ENCODE results near the gene GNAI3. TPM values are rescaled to one million over a fixed set of nuclear protein-coding genes. Genes with fewer than 3 reads are reported as not detected.

GNAI3 gene
- polyA plus RNA-seq, 1 donor from 2014 or later = 10.6 TPM

DNA sequence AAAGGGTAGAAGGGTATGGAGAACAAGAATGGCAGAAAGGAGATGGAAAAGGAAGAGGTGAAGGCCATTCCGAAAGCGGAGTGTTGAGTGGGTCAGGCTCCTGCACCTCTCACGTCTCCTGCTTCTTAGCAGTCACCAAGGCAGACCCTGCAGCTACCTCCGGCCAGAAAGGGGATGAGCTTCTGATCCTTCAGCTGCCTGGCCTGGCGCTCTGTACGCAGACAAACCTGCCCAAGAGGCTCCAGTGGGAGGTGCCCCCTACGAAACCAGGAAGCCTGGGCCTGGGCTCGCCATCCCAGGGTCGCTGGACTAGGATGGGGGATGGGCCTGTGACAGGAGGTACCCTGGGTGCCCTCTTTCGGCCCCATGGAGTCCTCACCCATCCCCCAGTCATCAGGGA lies 5.8 kb upstream of the GNAI3 start:
- no peaks in the 10 kb centered on the region for H3F3A ChIP-seq (ENCODE audit: insufficient read depth, low read length, poor library complexity, severe bottlenecking)
- no peak overlapping the region for H3K9ac ChIP-seq (ENCODE audit: low read length)
- no peaks in the 10 kb centered on the region for H3K36me3 ChIP-seq (ENCODE audit: insufficient read depth, low read length)
- H4K20me1 ChIP-seq (ENCODE audit: insufficient read depth) = no peaks in the 10 kb centered on the region
- H3K9me2 ChIP-seq (ENCODE audit: insufficient read depth, low read length) = no peaks in the 10 kb centered on the region
- no peak overlapping the region for H3K27ac ChIP-seq (ENCODE audit: low read length)
- TF ChIP-seq EP300 (conservative IDR thresholded peaks at IDR 0.05; ENCODE audit: poor library complexity, severe bottlenecking) (no peak), POLR2AphosphoS5 (IDR thresholded peaks at IDR 0.05) (no peak)
- TF ChIP-seq, protein P1, sequence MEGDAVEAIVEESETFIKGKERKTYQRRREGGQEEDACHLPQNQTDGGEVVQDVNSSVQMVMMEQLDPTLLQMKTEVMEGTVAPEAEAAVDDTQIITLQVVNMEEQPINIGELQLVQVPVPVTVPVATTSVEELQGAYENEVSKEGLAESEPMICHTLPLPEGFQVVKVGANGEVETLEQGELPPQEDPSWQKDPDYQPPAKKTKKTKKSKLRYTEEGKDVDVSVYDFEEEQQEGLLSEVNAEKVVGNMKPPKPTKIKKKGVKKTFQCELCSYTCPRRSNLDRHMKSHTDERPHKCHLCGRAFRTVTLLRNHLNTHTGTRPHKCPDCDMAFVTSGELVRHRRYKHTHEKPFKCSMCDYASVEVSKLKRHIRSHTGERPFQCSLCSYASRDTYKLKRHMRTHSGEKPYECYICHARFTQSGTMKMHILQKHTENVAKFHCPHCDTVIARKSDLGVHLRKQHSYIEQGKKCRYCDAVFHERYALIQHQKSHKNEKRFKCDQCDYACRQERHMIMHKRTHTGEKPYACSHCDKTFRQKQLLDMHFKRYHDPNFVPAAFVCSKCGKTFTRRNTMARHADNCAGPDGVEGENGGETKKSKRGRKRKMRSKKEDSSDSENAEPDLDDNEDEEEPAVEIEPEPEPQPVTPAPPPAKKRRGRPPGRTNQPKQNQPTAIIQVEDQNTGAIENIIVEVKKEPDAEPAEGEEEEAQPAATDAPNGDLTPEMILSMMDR (IDR thresholded peaks at IDR 0.05; ENCODE audit: poor library complexity, severe bottlenecking) = no peak
- TF ChIP-seq, protein P2, sequence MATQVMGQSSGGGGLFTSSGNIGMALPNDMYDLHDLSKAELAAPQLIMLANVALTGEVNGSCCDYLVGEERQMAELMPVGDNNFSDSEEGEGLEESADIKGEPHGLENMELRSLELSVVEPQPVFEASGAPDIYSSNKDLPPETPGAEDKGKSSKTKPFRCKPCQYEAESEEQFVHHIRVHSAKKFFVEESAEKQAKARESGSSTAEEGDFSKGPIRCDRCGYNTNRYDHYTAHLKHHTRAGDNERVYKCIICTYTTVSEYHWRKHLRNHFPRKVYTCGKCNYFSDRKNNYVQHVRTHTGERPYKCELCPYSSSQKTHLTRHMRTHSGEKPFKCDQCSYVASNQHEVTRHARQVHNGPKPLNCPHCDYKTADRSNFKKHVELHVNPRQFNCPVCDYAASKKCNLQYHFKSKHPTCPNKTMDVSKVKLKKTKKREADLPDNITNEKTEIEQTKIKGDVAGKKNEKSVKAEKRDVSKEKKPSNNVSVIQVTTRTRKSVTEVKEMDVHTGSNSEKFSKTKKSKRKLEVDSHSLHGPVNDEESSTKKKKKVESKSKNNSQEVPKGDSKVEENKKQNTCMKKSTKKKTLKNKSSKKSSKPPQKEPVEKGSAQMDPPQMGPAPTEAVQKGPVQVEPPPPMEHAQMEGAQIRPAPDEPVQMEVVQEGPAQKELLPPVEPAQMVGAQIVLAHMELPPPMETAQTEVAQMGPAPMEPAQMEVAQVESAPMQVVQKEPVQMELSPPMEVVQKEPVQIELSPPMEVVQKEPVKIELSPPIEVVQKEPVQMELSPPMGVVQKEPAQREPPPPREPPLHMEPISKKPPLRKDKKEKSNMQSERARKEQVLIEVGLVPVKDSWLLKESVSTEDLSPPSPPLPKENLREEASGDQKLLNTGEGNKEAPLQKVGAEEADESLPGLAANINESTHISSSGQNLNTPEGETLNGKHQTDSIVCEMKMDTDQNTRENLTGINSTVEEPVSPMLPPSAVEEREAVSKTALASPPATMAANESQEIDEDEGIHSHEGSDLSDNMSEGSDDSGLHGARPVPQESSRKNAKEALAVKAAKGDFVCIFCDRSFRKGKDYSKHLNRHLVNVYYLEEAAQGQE (IDR thresholded peaks at IDR 0.05; ENCODE audit: borderline replicate concordance) = no peak
- no peaks in the 10 kb centered on the region for H3K9me3 ChIP-seq (ENCODE audit: low read length)
- no peak overlapping the region for H2AFZ ChIP-seq (ENCODE audit: low read depth, low read length)
- H3K79me2 ChIP-seq (replicated peaks; ENCODE audit: insufficient read depth, low read length) = peaks cover 6% of the 10 kb centered on the region
- no peak overlapping the region for H3K4me2 ChIP-seq (ENCODE audit: low read length)
- no peak overlapping the region for H3K4me3 ChIP-seq (ENCODE audit: low read length)
- no peaks in the 10 kb centered on the region for H3K27me3 ChIP-seq (ENCODE audit: insufficient read depth, low read depth, low read length)

DNA sequence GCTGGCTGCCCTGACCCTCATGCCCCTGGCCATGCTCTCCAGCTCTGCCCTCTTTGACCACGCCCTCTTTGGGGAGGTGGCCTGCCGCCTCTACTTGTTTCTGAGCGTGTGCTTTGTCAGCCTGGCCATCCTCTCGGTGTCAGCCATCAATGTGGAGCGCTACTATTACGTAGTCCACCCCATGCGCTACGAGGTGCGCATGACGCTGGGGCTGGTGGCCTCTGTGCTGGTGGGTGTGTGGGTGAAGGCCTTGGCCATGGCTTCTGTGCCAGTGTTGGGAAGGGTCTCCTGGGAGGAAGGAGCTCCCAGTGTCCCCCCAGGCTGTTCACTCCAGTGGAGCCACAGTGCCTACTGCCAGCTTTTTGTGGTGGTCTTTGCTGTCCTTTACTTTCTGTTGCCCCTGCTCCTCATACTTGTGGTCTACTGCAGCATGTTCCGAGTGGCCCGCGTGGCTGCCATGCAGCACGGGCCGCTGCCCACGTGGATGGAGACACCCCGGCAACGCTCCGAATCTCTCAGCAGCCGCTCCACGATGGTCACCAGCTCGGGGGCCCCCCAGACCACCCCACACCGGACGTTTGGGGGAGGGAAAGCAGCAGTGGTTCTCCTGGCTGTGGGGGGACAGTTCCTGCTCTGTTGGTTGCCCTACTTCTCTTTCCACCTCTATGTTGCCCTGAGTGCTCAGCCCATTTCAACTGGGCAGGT lies 5.0 kb upstream of the GNAI3 start:
- H3K9me2 ChIP-seq (ENCODE audit: insufficient read depth, low read length) = no peaks in the 10 kb centered on the region
- no peak overlapping the region for H3K4me2 ChIP-seq (ENCODE audit: low read length)
- no peak overlapping the region for H3K4me3 ChIP-seq (ENCODE audit: low read length)
- H3F3A ChIP-seq (ENCODE audit: insufficient read depth, low read length, poor library complexity, severe bottlenecking) = no peaks in the 10 kb centered on the region
- H3K79me2 ChIP-seq (replicated peaks; ENCODE audit: insufficient read depth, low read length) = peaks cover 6% of the 10 kb centered on the region
- H2AFZ ChIP-seq (ENCODE audit: low read depth, low read length) = no peak overlapping the region
- TF ChIP-seq POLR2AphosphoS5 (IDR thresholded peaks at IDR 0.05) = no peak
- TF ChIP-seq TAF1 (IDR thresholded peaks at IDR 0.05; ENCODE audit: low read depth) = no peak
- no peak for TF ChIP-seq MXI1 (conservative IDR thresholded peaks at IDR 0.05; ENCODE audit: poor library complexity, severe bottlenecking)
- TF ChIP-seq, protein P1 (IDR thresholded peaks at IDR 0.05; ENCODE audit: poor library complexity, severe bottlenecking) = no peak
- no peak for TF ChIP-seq EZH2 (IDR thresholded peaks at IDR 0.05; ENCODE audit: borderline replicate concordance, insufficient read depth, low read length, poor library complexity, severe bottlenecking)
- TF ChIP-seq SMC3 (conservative IDR thresholded peaks at IDR 0.05; ENCODE audit: poor library complexity) = no peak
- TF ChIP-seq, protein P2 (IDR thresholded peaks at IDR 0.05; ENCODE audit: borderline replicate concordance) = no peak
- no peak for TF ChIP-seq EP300 (conservative IDR thresholded peaks at IDR 0.05; ENCODE audit: poor library complexity, severe bottlenecking)
- TF ChIP-seq RAD21 (conservative IDR thresholded peaks at IDR 0.05) = no peak
- H3K27ac ChIP-seq (ENCODE audit: low read length) = no peak overlapping the region
- H3K9me3 ChIP-seq (ENCODE audit: low read length) = no peaks in the 10 kb centered on the region
- H4K20me1 ChIP-seq (ENCODE audit: insufficient read depth) = no peaks in the 10 kb centered on the region
- no peaks in the 10 kb centered on the region for H3K36me3 ChIP-seq (ENCODE audit: insufficient read depth, low read length)
- H3K9ac ChIP-seq (ENCODE audit: low read length) = no peak overlapping the region
- no peaks in the 10 kb centered on the region for H3K27me3 ChIP-seq (ENCODE audit: insufficient read depth, low read depth, low read length)

Measured in neural cell (in vitro differentiated cells).